Thymus (tissue), 11 donors: ENCODE data around the gene HEBP1. TPM values are rescaled to one million over a fixed set of nuclear protein-coding genes. Genes with fewer than 3 reads are reported as not detected.

Experiments
- DNase-seq, 9 donors: peaks; one replicate each; pipeline ENCODE4 v3.0.0-alpha.2; 2013; ENCODE audit warnings: low spot score in 9 of 9, low read depth in 6 of 9, missing footprints in 1 of 9
- H3K27ac ChIP-seq, 2 donors: one replicate each; pipeline ENCODE4 v1.5.1; 2013; ENCODE audit warnings: control low read depth in 1 of 2, low read depth in 1 of 2, low read length in 1 of 2, mild to moderate bottlenecking in 1 of 2, moderate library complexity in 1 of 2
- H3K27me3 ChIP-seq, 2 donors: one replicate each; pipeline ENCODE4 v1.5.1; 2013; ENCODE audit warnings: low read length in 1 of 2; ENCODE audit not compliant: control insufficient read depth in 2 of 2, insufficient read depth in 1 of 2
- H3K36me3 ChIP-seq, 2 donors: one replicate each; pipeline ENCODE4 v1.5.1; 2013; ENCODE audit warnings: low read length in 1 of 2, mild to moderate bottlenecking in 1 of 2, moderate library complexity in 1 of 2; ENCODE audit not compliant: control insufficient read depth in 2 of 2, insufficient read depth in 2 of 2
- H3K4me1 ChIP-seq, 2 donors: one replicate each; pipeline ENCODE4 v1.5.1; 2013; ENCODE audit warnings: low read length in 2 of 2; ENCODE audit not compliant: control insufficient read depth in 2 of 2, insufficient read depth in 2 of 2
- H3K4me3 ChIP-seq, 2 donors: one replicate each; pipeline ENCODE4 v1.5.1; 2013; ENCODE audit warnings: low read length in 2 of 2, control low read depth in 1 of 2, mild to moderate bottlenecking in 1 of 2
- H3K9me3 ChIP-seq, 2 donors: one replicate each; pipeline ENCODE4 v1.5.1; 2013; ENCODE audit warnings: low read length in 1 of 2, mild to moderate bottlenecking in 1 of 2; ENCODE audit not compliant: control insufficient read depth in 2 of 2, insufficient read depth in 1 of 2
- WGBS: extraction: QIAGEN DNeasy Blood & Tissue Kit; methylation state at CpG from one replicate; pipeline ENCODE4 v1.1.7; 2013; 5-methylcytosine and 5-hydroxymethylcytosine counted together
- polyA plus RNA-seq: library from polyadenylated mRNA; stranded (reverse); fragments of 200-250 nt; gene quantifications from one replicate; pipeline ENCODE4 v1.2.3, GENCODE V29; 2013
- total RNA-seq: library from RNA; stranded (reverse); fragments of 120-200 nt; gene quantifications from one replicate; pipeline ENCODE4 v1.2.4, GENCODE V29; 2013
- donor health status: healthy.

Gene HEBP1
- total and polyA plus RNA-seq, 2 donors, result 3.9 to 42.3 TPM

- Histone ChIP-seq H3K36me3 (no peaks in the 10 kb centered on the region), H3K4me1 (no peaks in the 10 kb centered on the region), H3K4me3 (no peak overlapping the region), H3K9me3 (no peaks in the 10 kb centered on the region), H3K27me3 (no peaks in the 10 kb centered on the region), H3K27ac (no peak overlapping the region)
- DNase-seq, result no peak
These were observed 27.4 kb upstream of the HEBP1 start for GRCh38 chr12:13027508-13027907.

GRCh38 chr12:13027032-13027431 is 27.0 kb upstream of the HEBP1 start:
- H3K4me3 ChIP-seq, result no peak overlapping the region
- no peaks in the 10 kb centered on the region for H3K4me1 ChIP-seq
- no peak overlapping the region for H3K27ac ChIP-seq
- WGBS, result 44% methylated on average over 2 of the region's 2 CpGs
- no peak for DNase-seq
- H3K36me3 ChIP-seq, result no peaks in the 10 kb centered on the region
- H3K27me3 ChIP-seq, result no peaks in the 10 kb centered on the region
- H3K9me3 ChIP-seq, result no peaks in the 10 kb centered on the region

GRCh38 chr12:13026286-13026685 is 26.2 kb upstream of the HEBP1 start:
- Histone ChIP-seq H3K27ac (no peak overlapping the region), H3K36me3 (no peaks in the 10 kb centered on the region), H3K4me3 (no peak overlapping the region), H3K9me3 (no peaks in the 10 kb centered on the region), H3K4me1 (no peaks in the 10 kb centered on the region), H3K27me3 (no peaks in the 10 kb centered on the region)
- 88% methylated on average over 1 of the region's 1 CpG for WGBS
- DNase-seq, result no peak

GRCh38 chr12:13024531-13024916 is 24.5 kb upstream of the HEBP1 start:
- H3K27ac ChIP-seq, result no peak overlapping the region
- H3K9me3 ChIP-seq, result no peaks in the 10 kb centered on the region
- no peaks in the 10 kb centered on the region for H3K27me3 ChIP-seq
- H3K4me1 ChIP-seq, result no peaks in the 10 kb centered on the region
- H3K36me3 ChIP-seq, result no peaks in the 10 kb centered on the region
- 89% methylated on average over 5 of the region's 5 CpGs for WGBS
- no peak for DNase-seq
- no peak overlapping the region for H3K4me3 ChIP-seq

- no peaks in the 10 kb centered on the region for H3K36me3 ChIP-seq
- no peaks in the 10 kb centered on the region for H3K9me3 ChIP-seq
- H3K4me3 ChIP-seq, result no peak overlapping the region
- no peaks in the 10 kb centered on the region for H3K4me1 ChIP-seq
- 72% methylated on average over 6 of the region's 6 CpGs for WGBS
- no peak overlapping the region for H3K27ac ChIP-seq
- DNase-seq, result no peak
- no peaks in the 10 kb centered on the region for H3K27me3 ChIP-seq
These were observed 23.9 kb upstream of the HEBP1 start for GRCh38 chr12:13023811-13024530.

GRCh38 chr12:13022851-13023271 is 22.8 kb upstream of the HEBP1 start:
- Histone ChIP-seq H3K4me1 (no peaks in the 10 kb centered on the region), H3K4me3 (no peak overlapping the region), H3K27me3 (no peaks in the 10 kb centered on the region), H3K27ac (no peak overlapping the region), H3K36me3 (no peaks in the 10 kb centered on the region), H3K9me3 (no peaks in the 10 kb centered on the region)
- no peak for DNase-seq
- 90% methylated on average over 6 of the region's 6 CpGs for WGBS

- H3K4me3 ChIP-seq, result no peak overlapping the region
- 97% methylated on average over 6 of the region's 6 CpGs for WGBS
- no peaks in the 10 kb centered on the region for H3K36me3 ChIP-seq
- H3K9me3 ChIP-seq, result no peaks in the 10 kb centered on the region
- H3K27me3 ChIP-seq, result no peaks in the 10 kb centered on the region
- no peak for DNase-seq
- no peak overlapping the region for H3K27ac ChIP-seq
- no peaks in the 10 kb centered on the region for H3K4me1 ChIP-seq
These were observed 11.0 kb upstream of the HEBP1 start for GRCh38 chr12:13011098-13011497.

GRCh38 chr12:13008741-13009380 is 8.8 kb upstream of the HEBP1 start:
- H3K9me3 ChIP-seq, result no peaks in the 10 kb centered on the region
- no peak for DNase-seq
- WGBS, result 85% methylated on average over 5 of the region's 5 CpGs

GRCh38 chr12:13007496-13008233 is 7.6 kb upstream of the HEBP1 start:
- Histone ChIP-seq H3K27ac (no peak overlapping the region), H3K4me3 (no peak overlapping the region), H3K9me3 (no peaks in the 10 kb centered on the region), H3K36me3 (no peaks in the 10 kb centered on the region), H3K27me3 (peaks cover 0 to 5% of the 10 kb centered on the region in 2 donors), H3K4me1 (no peaks in the 10 kb centered on the region)
- no peak for DNase-seq
- 96% methylated on average over 7 of the region's 7 CpGs for WGBS

More at GRCh38 chr12:13008741-13009380, 8.8 kb upstream of the HEBP1 start:
- Histone ChIP-seq H3K36me3 (no peaks in the 10 kb centered on the region), H3K27me3 (no peaks in the 10 kb centered on the region), H3K4me1 (no peaks in the 10 kb centered on the region), H3K27ac (no peak overlapping the region), H3K4me3 (no peak overlapping the region)
